Neural crest cell (in vitro differentiated cells): Measurements from ENCODE around the gene LRTM1. TPM values are rescaled to one million over a fixed set of nuclear protein-coding genes. Genes with fewer than 3 reads are reported as not detected.

ENCODE experiments used
- DNase-seq: peaks from one replicate; pipeline ENCODE4 v3.0.0; 2021; ENCODE audit warnings: low read depth, mixed read lengths, low spot score
- H3K27ac Mint-ChIP-seq: one replicate; pipeline ENCODE4 v1.8.0; 2021; ENCODE audit warnings: mild to moderate bottlenecking, mixed read lengths; ENCODE audit not compliant: unreplicated experiment
- H3K27me3 Mint-ChIP-seq: 2 replicates; pipeline ENCODE4 v1.8.0; 2021; ENCODE audit warnings: low read depth, mild to moderate bottlenecking, mixed read lengths
- H3K36me3 Mint-ChIP-seq: 2 replicates; pipeline ENCODE4 v1.8.0; 2021; ENCODE audit warnings: low read depth, mild to moderate bottlenecking, mixed read lengths
- H3K4me1 Mint-ChIP-seq: 2 replicates; pipeline ENCODE4 v1.8.0; 2021; ENCODE audit warnings: mixed read lengths
- H3K4me3 Mint-ChIP-seq: one replicate; pipeline ENCODE4 v1.8.0; 2021; ENCODE audit warnings: mild to moderate bottlenecking, mixed read lengths
- H3K9me3 Mint-ChIP-seq: 2 replicates; pipeline ENCODE4 v1.8.0; 2021; ENCODE audit warnings: mixed read lengths
- CTCF ChIP-seq: fragments of 200-600 bp; sonication (generic); conservative IDR thresholded peaks from 2 replicates; pipeline ENCODE4 v1.5.0; 2021; ENCODE audit warnings: antibody characterized with exemption, mild to moderate bottlenecking
- long read RNA-seq: library from polyadenylated mRNA; unstranded; transcript quantifications from one replicate; pipeline ENCODE4 v2.0.0, GENCODE V29; 2020
- total RNA-seq: library from RNA; stranded (reverse); gene quantifications from 2 replicates; pipeline ENCODE4 v1.2.1, GENCODE V29; 2021

The LRTM1 gene
- total RNA-seq: 0.23 TPM in 1 of 2 replicates, not detected in the other
- long read RNA-seq: 0 reads

- Mint-ChIP-seq H3K4me3 (peak within 1 kb of the TSS; percentile 50), H3K36me3 (peaks cover 2% of the 10 kb centered on the region)
- no peak for TF ChIP-seq CTCF
Observed at GRCh38 chr3:54928046-54928770, at the start of gene LRTM1. LRTM1 (minus strand) TSS chr3:54928059; CDS start chr3:54927911, 148 bp downstream.

GRCh38 chr3:54977439-54977838, 49.6 kb upstream of the LRTM1 start:
- DNase-seq: no peak
- Mint-ChIP-seq H3K27me3 (no peaks in the 10 kb centered on the region), H3K9me3 (peaks cover 7% of the 10 kb centered on the region), H3K4me3 (no peak overlapping the region), H3K4me1 (peaks cover 33% of the 10 kb centered on the region), H3K36me3 (peaks cover 2% of the 10 kb centered on the region), H3K27ac (no peak overlapping the region)
- TF ChIP-seq CTCF: no peak

More at GRCh38 chr3:54928046-54928770, at the start of gene LRTM1:
- H3K9me3 Mint-ChIP-seq: peaks cover 3% of the 10 kb centered on the region
- DNase-seq: no peak
- peak within 1 kb of the TSS; percentile 40 for H3K27ac Mint-ChIP-seq
- no peaks in the 10 kb centered on the region for H3K27me3 Mint-ChIP-seq
- peaks cover 68% of the 10 kb centered on the region for H3K4me1 Mint-ChIP-seq

- DNase-seq: no peak
- H3K27ac Mint-ChIP-seq: no peak overlapping the region
- H3K27me3 Mint-ChIP-seq: no peaks in the 10 kb centered on the region
- no peak for TF ChIP-seq CTCF
- H3K9me3 Mint-ChIP-seq: peaks cover 5% of the 10 kb centered on the region
- no peak overlapping the region for H3K4me3 Mint-ChIP-seq
- H3K36me3 Mint-ChIP-seq: no peaks in the 10 kb centered on the region
- H3K4me1 Mint-ChIP-seq: peaks cover 49% of the 10 kb centered on the region
Observed at GRCh38 chr3:54970895-54971294, 43.0 kb upstream of the LRTM1 start.

GRCh38 chr3:54969652-54970051, 41.8 kb upstream of the LRTM1 start:
- Mint-ChIP-seq H3K4me1 (peaks cover 61% of the 10 kb centered on the region), H3K27me3 (no peaks in the 10 kb centered on the region), H3K36me3 (no peaks in the 10 kb centered on the region), H3K27ac (no peak overlapping the region), H3K4me3 (no peak overlapping the region), H3K9me3 (peaks cover 10% of the 10 kb centered on the region)
- no peak for DNase-seq
- no peak for TF ChIP-seq CTCF

GRCh38 chr3:54968546-54969172, 40.8 kb upstream of the LRTM1 start:
- Mint-ChIP-seq H3K4me3 (no peak overlapping the region), H3K36me3 (no peaks in the 10 kb centered on the region), H3K9me3 (peaks cover 10% of the 10 kb centered on the region), H3K4me1 (peaks cover 61% of the 10 kb centered on the region), H3K27ac (no peak overlapping the region), H3K27me3 (no peaks in the 10 kb centered on the region)
- DNase-seq: no peak
- TF ChIP-seq CTCF: no peak
